ENCODE data around the gene OLIG1.

Gene OLIG1

GRCh38 chr21:33031152-33031911, 38.6 kb upstream of the OLIG1 start:
- DNase-seq: no peak

GRCh38 chr21:33032434-33033047, 37.4 kb upstream of the OLIG1 start:
- no peak for DNase-seq

- DNase-seq: no peak
Measured at GRCh38 chr21:33033094-33033951, 36.6 kb upstream of the OLIG1 start.

GRCh38 chr21:33033961-33034413, 36.0 kb upstream of the OLIG1 start:
- no peak for DNase-seq

- DNase-seq: no peak
Measured at GRCh38 chr21:33035147-33035546, 34.8 kb upstream of the OLIG1 start.

- DNase-seq: no peak
Measured at GRCh38 chr21:33036430-33037162, 33.3 kb upstream of the OLIG1 start.

GRCh38 chr21:33037501-33037900, 32.4 kb upstream of the OLIG1 start:
- DNase-seq: no peak

GRCh38 chr21:33039536-33039935, 30.4 kb upstream of the OLIG1 start:
- peak; percentile 55 for DNase-seq

GRCh38 chr21:33040215-33040614, 29.7 kb upstream of the OLIG1 start:
- no peak for DNase-seq

GRCh38 chr21:33041981-33042380, 28.0 kb upstream of the OLIG1 start:
- no peak for DNase-seq

- peak; percentile 28 for DNase-seq
Measured at GRCh38 chr21:33042812-33043211, 27.1 kb upstream of the OLIG1 start.

- DNase-seq: peak; percentile 15
Measured at GRCh38 chr21:33046455-33046854, 23.5 kb upstream of the OLIG1 start.

- DNase-seq: peak; percentile 31
Measured at GRCh38 chr21:33047231-33047630, 22.7 kb upstream of the OLIG1 start.

GRCh38 chr21:33051925-33052324, 18.0 kb upstream of the OLIG1 start:
- no peak for DNase-seq

GRCh38 chr21:33053951-33054350, 16.0 kb upstream of the OLIG1 start:
- no peak for DNase-seq

- no peak for DNase-seq
Measured at GRCh38 chr21:33055991-33056390, 13.9 kb upstream of the OLIG1 start.

GRCh38 chr21:33057385-33057940, 12.5 kb upstream of the OLIG1 start:
- DNase-seq: no peak

GRCh38 chr21:33058527-33058926, 11.4 kb upstream of the OLIG1 start:
- peak; percentile 49 for DNase-seq

GRCh38 chr21:33058957-33059356, 11.0 kb upstream of the OLIG1 start:
- DNase-seq: no peak

GRCh38 chr21:33059380-33059841, 10.5 kb upstream of the OLIG1 start:
- no peak for DNase-seq

- no peak for DNase-seq
Measured at GRCh38 chr21:33061233-33061632, 8.7 kb upstream of the OLIG1 start.

- no peak for DNase-seq
Measured at GRCh38 chr21:33063375-33063883, 6.5 kb upstream of the OLIG1 start.
